Measurements from ENCODE around the gene CNST.

DNA sequence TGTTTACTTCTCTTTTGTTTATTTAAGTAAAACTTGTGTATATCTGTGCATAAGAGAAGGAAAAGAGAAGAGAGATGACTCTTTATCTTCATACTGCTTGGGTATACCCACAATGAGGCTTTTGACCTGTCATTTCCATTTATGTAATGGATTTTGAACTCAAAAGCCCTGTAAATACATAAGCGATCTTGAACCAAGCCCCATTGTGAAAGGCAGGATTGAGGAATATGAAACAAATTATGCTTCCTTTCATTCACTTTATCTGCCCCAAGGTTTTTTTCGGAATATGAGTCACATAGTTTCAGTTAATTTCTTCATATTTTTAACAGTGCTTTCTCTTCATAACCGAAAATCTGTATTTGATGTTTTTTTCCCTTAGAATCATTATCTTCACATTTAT is 21.4 kb downstream of the CNST start:
- TF ChIP-seq POLR2A (IDR thresholded peaks at IDR 0.05) (no peak), CTCF (IDR thresholded peaks at IDR 0.05) (no peak)

Data from lower leg skin (tissue), 3 donors.